Activated CD4-positive, alpha-beta T cell treated with anti-CD3 and anti-CD28 coated beads for 4 hours (primary cell): ENCODE measurements around the gene RPTOR.

ENCODE experiments used
- DNase-seq, 2 donors: peaks; one replicate each; pipeline ENCODE4 v3.0.0-alpha.2; 2020

RPTOR gene

GRCh38 chr17:81013642-81014041, 469.0 kb downstream of the RPTOR start:
- no peak for DNase-seq

DNA sequence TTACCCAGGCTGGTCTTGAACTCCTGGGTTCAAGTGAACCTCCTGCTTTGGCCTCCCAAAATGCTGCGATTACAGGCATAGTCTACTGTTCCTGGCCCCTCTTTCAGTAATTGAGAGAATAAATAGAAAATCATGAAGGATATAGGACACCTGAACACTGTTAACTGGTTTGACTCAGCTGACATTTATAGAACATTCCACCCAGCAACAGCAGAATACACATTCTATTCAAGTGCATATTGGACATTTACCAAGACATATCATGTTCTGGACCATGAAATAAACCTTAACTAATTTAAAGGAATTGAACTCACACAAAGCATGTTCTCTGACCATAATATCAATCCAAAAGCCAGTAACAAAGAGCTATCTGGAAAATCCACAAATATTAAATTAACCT, 470.5 kb downstream of the RPTOR start:
- DNase-seq, result no peak
